Activated CD8-positive, alpha-beta memory T cell treated with anti-CD3 and anti-CD28 coated beads, Interleukin-2, amount 50 U/mL, for 48 hours (primary cell): ENCODE data around the gene DNAAF5.
A peak's percentile ranks its signal among the peaks of the same experiment; 100 is the strongest.

Experiments used
- DNase-seq: peaks from one replicate; pipeline ENCODE4 v3.0.0-alpha.2; 2020

The DNAAF5 gene

DNA sequence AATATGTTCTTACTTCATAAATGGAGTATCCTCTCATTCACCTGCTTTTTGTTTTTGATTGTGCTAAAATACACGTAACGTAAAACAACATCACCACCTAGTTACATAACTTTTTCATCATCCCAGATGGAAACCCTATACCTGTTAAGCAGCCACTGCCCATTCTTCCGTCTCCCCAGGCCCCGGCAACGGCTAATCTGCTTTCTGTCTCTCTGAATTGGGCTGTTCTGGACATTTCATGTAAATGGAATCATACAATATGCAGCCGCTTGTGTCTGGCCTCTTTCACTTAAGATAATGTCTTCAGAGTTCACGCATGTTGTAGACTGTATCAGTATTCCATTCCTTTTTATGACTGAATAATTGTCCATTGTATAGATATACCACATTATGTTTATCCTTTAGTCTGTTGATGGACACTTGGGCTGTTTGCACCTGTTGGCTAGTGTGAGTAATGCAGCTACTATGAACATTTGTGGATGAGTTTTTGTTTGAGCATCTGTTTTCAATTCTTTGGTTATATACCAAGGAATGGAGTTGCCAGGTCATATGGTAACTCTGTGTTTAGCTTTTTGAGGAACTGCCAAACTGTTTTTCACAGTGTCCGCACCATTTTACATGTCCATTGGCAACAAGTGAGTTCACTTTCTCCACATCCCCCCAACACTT, 91.7 kb downstream of the DNAAF5 start:
- no peak for DNase-seq

DNA sequence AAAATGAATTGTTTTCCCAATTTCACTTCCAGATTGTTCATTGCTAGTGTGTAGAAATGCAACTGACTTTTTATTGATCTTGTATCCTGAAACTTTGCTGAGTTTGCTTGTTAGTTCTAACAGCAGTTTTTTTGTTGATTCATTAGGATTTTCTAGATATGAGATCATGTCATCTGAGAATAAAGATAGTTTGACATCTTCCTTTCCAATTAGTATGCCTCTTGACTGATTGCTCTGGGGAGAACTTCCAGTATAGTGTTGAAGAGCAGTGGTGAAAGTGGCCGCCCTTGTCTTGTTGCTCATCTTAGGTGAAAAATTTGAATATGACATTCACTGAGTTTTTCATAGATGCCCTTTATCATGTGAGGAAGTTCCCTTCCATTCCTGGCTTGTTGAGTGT, 93.8 kb downstream of the DNAAF5 start:
- DNase-seq: no peak

DNA sequence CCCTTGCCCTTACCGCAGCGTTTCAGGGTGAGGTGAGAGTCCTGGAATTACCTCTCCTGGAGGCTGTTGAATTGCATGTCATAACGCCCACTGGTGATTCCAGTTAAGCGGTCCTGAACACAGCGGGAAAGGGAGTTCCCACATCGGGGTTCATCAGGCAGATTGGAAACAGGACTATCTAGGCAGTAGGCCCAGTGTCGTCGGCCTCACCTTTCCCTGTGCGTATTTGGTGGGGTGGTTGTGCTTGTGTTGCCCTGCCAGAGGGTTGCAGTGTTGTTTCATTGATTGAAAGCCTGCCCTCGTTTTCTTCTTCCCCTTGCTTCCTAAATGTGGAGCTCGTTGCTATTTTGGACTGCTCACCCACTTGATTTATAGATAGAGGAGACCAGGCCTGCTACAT, 95.2 kb downstream of the DNAAF5 start:
- DNase-seq: no peak

DNA sequence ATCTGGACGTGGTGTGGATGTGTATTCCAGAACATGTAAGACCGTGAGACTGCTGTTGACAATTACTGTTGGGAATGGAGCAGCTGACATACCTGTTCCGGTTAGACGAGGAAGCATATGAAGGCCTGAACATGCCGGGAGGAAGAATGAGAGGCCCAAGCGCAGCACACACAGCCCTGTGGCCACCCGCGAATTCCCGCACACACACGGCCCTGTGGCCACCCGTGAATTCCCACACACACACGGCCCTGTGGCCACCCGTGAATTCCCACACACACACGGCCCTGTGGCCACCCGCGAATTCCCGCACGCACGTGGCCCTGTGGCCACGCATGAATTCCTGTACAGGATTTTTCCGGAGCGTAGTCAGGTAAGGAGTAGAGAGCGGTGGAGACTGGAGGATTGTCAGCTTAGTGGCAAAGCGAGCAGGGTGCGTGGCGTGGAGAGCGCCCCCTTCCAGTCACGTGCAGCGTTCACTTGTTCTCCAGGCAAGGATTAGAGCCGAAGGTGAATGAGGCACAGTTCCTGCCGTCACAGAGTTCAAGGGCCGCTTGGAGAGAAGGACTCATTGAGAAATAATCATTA, 96.3 kb downstream of the DNAAF5 start:
- no peak for DNase-seq

DNA sequence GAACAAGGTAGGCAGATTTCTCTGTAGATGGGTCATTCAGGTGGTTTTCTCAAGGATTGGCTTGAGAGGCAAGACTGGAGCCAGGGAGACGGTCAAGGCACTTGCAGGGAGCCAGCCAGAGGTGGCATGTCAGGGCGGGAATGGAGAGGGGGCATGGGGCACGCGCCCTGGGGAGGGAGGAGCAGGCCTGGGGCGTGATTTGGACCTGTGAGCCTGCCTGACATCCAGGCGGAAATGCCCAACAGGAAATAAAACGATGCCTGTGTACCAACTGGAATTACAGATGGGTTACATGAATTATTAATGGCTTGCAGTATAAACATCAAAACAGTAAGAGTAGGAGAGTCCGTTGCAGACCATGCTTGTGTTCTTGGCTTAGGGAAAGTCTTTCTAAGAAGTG, 97.2 kb downstream of the DNAAF5 start:
- no peak for DNase-seq

DNA sequence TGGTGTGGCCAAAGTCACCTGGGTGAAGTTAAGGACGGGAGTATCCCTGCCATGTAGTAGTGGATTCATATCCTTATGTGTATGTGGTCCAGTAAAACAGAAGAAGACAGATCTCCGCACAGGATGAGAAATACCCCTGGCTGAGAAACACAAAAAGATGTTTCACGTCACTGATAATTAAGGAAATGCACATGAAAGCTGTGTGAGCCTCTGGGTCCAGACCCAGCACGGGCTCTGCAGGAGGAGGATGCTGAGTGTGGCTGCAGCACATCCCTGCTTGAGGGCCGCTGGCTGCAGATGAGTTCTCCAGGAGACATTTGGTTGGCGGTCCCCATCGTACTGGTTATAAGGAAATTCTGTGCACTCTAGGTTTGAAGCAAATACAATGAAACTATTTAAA, 97.6 kb downstream of the DNAAF5 start:
- DNase-seq: no peak

DNA sequence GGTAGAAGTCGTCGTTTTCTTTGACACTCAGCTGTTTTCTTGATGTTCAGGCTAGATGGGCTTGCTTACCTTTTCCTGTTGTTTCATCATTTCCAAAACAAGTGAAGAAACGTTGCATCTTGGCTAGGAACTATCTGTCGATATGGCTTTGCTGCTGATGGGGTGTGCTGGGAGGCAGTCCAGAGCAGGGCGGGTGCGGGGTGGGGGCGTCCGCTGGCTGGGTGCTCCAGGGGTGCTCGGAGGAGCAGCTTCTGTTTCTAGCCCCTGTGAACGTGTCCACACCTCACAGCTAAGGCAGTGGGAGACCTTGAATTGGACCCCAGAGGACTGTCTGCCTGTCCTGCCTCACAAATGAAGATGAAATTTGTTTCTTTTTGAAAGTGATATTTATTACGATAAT, 98.2 kb downstream of the DNAAF5 start:
- DNase-seq: no peak

DNA sequence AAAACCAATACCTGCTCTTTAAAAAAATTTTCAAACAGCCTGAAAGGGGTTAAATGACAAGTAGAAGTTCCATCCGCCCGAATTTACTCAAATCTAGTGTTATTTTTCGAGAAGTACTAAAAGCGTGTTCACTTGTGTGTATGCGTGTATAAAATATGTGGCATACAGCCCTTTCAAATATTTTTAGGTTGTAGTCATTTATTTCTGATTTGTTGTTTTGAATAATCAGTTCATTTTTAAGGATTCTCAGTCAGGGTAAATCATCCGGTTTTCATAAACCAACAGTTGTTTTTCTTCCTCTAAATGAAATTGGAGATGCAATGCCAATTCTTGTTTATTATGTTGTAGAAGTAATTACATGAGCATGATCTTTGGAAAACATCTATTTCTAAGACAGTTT, 98.9 kb downstream of the DNAAF5 start:
- DNase-seq: no peak

DNA sequence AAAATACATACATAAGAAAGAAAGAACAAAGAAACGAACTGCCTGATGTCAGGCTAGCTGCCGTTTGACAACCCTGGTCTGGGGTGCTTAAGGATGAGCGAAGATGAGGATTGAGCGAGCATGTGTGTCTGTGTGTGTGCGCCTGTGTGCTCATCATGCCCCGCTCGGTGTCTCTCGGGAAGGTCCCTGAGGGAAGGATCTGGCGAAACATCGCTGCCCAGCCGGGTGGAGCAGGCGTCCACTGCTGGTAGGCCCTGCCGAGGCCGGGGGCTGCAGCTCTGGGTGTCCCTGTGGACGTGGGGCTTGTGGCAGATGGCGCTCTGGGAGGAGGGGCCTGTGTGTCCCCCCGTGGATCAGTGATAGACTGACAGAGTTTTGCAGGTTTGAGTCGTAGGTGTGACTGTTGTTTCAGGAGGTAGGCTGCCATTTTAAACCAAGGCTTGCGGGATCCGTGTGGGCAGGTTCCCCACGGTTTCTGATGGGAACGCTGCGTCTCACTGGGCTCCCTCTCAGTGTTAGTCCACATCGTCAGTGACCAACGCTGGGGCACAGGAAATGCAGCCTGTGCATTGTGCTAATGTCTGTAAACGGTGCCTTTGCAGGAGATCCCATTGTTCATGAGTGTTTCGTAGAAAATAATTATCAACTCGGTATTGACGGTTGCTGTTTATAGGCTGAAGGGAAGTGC, 99.9 kb downstream of the DNAAF5 start:
- DNase-seq: no peak

DNA sequence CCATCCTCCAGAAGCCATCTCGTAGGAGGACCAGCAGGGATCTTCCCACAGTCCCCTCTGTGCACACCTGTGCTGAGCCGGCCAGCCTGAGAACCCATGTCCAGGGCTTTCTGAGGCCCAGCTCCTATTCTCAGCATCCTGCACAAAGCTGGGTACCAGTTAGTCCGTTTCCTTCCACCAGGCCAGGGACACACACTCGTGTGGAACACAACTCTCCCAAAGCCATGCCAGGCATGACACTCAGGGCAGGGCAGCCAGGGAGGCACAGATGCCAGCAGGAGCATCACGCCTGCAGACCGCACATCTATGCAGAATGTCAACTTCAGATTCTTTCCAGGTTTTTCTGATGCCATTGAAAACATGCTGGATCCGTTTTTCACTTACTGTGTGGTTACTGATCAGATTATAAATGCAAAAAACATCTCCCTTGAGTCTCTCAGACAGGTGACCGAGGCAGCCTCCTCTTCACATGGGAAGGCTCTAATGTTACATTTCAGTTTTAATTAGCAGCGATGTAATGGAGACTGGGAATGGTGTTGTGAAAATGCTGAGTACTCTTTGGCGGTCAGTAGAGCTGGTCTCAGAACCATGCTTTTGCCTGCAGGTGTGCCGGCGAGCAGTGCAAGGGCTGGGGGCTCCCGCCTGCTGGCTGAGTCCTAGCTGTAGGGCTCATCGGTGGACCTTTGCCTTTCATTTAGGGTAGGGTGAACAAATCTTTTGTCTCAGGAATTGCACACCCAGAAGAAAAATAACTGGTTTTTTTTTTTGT, 102.5 kb downstream of the DNAAF5 start:
- no peak for DNase-seq

DNA sequence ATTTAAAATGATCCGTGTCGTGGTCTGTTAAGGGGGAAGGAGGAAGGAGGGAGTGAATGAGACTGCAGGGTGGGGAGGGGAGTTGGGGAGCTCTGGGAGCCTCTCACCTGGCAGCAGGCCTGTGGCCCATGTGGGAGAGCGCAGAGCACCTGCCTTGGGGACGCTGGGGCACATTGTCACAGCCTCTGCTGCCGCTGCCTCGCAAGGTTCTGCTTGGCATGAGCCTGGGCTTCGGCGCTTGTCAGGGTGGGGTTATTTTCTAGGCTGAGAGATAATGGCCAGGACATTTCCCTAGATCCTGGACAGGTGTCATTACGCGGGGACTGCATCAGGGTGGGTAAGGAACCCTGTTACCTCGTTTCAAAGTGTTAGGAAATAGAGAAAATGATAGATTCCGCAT, 103.6 kb downstream of the DNAAF5 start:
- no peak for DNase-seq

DNA sequence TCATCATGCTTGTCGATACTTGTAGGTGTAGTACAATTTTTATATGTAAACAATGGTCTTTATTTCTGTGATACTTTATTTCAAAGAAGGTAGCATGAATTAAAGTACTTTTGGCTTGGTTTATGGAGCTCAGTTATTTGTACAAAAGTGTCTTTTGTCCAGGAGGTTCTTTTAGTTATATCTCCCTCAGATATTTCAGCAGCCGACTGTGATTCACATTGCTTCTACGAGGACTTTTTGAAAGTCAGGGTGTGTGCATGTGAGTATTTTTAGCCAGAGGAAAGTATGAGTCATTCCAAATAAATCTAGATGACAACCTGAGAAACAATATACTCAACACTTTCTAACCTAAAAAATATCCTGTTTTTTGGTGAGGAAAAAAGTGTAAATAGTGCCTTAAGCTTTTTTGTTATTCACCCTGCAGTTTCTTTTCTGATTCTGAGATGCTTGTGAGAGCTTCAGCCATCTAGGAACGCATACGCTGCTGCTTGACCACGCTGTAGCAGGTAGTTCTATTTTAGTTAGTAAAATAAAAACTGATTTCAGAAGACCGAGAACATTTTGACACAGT, 105.2 kb downstream of the DNAAF5 start:
- DNase-seq: no peak

DNA sequence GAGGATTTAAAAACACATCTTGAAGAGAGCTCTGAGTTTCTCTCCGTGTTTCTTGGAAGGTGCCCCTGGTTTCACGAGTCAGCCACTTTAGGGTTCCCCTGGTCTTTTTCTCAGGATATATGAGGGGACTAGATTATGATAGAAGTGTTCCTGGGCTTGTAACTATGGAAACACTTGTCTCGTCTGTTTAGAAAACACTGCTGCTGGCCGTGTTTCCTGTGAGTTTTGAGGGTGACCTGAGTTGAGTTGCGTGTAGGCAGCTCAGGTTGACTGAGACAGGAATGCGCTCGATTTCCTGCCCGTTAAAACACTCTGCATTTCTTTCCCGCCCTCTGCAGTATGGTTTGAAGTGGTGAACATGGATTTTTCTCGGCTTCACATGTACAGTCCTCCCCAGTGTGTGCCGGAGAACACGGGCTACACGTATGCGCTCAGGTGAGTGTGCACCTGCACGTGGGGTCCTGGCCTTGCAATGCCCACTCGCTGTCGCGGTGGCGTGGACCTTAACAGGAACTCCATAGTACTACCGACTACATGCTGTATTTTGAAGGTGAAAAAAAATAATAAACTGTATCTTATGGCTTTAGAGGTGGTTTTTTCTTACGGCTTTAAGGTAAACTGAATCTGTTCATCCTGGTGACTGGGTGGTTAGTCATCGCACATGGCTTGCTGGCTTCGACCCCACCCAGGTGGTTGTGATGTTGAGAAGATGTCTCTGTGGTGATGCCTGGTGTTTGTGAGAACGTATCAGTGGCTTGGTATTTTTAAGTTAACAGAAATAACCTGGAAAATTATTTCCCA, 105.9 kb downstream of the DNAAF5 start, which contains the start of gene SUN1:
SUN1 (plus strand) TSS at position 310 of the 801 bp plus-strand sequence; CDS start at position 359, 49 bp downstream.
- peak; percentile 72 for DNase-seq

DNA sequence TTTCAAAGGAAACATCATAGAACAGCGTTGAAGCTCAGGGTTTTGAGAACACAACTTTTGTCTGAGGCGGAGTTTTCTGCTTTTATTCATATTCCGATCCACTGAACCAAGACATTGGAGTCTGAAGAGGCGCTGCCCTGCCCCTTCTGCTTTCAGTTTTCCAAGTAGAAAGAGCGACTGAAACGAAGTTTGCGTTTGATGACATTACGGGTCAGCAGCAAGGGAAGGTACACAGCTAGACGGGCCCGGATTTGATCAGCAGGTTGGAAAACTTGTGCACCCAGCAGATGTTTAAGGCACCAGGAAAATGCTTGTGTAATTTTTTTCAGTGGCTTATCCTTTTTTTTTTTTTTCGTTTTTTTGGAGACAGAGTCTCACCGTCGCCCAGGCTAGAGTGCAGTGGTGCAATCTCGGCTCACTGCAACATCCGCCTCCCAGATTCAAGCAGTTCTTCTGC, 106.5 kb downstream of the DNAAF5 start:
- no peak for DNase-seq

DNA sequence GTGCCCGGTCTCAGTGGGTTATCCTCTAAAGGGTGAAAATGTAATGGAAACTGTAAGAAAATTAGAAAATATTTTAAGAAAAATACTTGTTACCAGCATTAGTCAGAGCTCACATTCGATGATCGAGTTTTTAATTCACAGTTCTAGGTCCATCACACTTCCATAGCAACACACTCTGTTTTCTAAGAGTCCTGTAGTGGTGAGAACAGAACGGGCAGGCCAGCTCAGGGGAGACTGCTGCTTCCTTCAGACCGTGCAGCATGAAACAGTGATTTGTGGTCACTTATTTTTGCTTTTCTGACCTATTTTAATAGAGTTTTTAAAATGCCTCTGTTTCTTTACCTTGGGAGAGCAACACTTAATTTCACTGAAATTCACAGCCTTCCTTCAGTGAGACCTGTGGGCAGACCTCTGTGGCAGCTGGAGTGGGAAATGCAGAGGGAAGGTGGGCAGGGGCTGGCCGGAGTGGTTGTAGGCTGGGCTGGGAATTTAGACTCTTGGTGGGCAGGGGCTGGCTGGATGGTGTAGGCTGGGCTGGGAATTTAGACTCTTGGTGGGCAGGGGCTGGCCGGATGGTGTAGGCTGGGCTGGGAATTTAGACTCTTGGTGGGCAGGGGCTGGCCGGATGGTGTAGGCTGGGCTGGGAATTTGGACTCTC, 107.2 kb downstream of the DNAAF5 start:
- no peak for DNase-seq

DNA sequence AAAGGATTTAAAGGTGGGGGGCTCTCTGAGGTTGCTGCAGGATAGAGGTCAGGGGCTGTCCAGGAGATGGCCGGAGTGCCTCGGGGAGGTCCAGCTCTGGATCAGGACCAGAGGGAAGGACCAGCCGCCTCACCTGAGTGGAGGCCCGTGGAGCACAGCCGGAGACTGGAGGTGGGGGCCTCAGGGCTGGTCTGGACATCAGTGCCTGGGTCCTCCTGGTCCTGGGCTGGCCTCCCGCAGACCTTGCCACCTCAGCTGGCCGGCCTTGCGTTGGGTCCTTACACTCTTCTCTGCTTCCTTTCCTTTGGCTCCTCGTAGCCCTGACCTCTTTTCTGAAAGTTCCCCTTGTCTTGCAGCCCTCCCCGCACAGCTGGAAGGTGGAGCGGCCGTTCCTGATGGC, 107.8 kb downstream of the DNAAF5 start:
- DNase-seq: no peak

DNA sequence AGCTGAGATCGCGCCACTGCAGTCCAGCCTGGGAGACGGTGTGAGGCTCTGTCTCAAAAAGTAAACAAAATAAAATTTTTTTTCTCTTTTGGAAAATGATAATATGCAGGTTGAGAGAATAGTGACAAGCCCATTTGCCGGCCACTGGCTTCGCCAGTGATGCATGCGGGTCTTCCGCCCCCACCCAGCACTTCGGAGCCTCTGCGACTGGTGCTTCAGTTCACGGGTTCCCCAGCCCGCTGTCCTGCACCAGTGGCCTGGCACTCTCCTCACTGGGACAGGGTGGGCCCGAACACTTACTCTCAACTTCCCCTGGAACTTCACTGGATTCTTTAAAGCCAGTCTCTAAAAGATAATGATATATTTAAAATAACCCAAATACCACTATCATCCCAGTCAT, 108.5 kb downstream of the DNAAF5 start:
- no peak for DNase-seq

DNA sequence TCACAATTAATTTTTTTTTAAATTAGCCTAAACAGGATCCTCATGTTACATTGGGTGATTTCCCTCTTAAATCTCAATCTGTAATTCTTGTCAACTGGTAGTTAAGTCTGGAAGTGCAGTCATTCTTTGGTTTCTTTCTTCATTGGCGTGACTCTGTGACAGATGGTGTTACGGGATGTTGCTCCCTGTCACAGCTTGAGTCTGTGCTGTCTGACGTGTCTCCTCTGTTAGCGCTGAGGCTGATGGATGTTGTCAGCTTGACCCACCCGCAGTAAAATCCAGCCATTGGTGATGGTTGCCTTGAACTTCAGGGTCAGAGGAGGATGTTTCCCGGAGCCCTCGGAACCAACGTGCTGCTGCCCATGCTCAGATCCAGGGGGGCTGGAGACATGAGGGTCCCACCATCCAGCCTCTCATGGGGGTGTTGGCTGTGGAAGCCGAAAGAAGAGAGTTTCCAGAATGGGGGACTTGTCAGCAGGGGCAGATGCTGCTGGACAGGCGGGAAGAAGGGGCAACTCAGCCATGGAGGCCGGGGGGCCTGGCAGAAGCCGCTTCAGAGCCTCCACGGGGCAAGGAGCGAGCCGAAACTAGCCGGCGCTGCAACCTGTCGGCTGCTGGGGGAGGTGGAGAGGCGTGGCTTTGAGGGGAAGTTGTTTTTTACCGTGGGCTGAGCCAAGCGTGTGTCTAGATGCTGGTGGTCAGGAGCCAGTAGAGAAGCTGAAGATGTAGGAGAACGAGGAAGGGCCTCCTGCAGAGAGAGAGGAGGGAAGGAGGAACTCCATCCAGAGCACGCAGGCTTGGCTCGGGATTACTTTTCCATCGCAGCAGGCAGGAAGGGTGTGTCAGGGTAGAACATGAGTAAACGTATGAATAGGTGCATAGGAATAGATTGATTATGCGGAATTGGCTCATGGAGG, 109.2 kb downstream of the DNAAF5 start:
- DNase-seq: no peak
